Choroid plexus epithelial cell (primary cell): ENCODE data around the gene CFP.

Experiments
- DNase-seq: peaks from one replicate; pipeline ENCODE4 v3.0.0-alpha.2; 2010; ENCODE audit warnings: low read depth
- H3K4me3 ChIP-seq: 2 replicates; pipeline ENCODE4 v1.5.1; 2011; ENCODE audit warnings: low read depth, mild to moderate bottlenecking, control low read depth, low read length, moderate library complexity
- CTCF ChIP-seq: conservative IDR thresholded peaks from 2 replicates; pipeline ENCODE4 v1.5.1; 2011; ENCODE audit warnings: low read depth, mild to moderate bottlenecking, control low read depth, inconsistent platforms, low read length, moderate library complexity

Gene CFP

GRCh38 chrX:47625365-47625764 is 4.4 kb downstream of the CFP start:
- no peak for DNase-seq
- no peak for TF ChIP-seq CTCF
- no peak overlapping the region for H3K4me3 ChIP-seq

GRCh38 chrX:47623540-47624027 is 6.1 kb downstream of the CFP start:
- DNase-seq = peak; percentile 85
- H3K4me3 ChIP-seq = peak overlapping the region; percentile 51
- no peak for TF ChIP-seq CTCF

GRCh38 chrX:47621851-47622250 is 7.9 kb downstream of the CFP start:
- DNase-seq = no peak
- H3K4me3 ChIP-seq = no peak overlapping the region
- TF ChIP-seq CTCF = no peak

- TF ChIP-seq CTCF = no peak
- no peak for DNase-seq
- no peak overlapping the region for H3K4me3 ChIP-seq
These were observed 9.4 kb downstream of the CFP start for GRCh38 chrX:47620303-47620685.

GRCh38 chrX:47619486-47620302 is 10.0 kb downstream of the CFP start, which contains the start of gene SYN1:
Gene SYN1, minus strand, starts transcription at chrX:47619857. Its CDS starts 129 bp downstream, at chrX:47619728.
- peak; percentile 3 for TF ChIP-seq CTCF
- H3K4me3 ChIP-seq = peak within 1 kb of the TSS; percentile 54
- DNase-seq = peak; percentile 83

- H3K4me3 ChIP-seq = no peak overlapping the region
- DNase-seq = no peak
- TF ChIP-seq CTCF = no peak
These were observed 10.7 kb downstream of the CFP start for GRCh38 chrX:47618923-47619485.
